Measurements from ENCODE around the gene GRM7. TPM values are rescaled to one million over a fixed set of nuclear protein-coding genes. Genes with fewer than 3 reads are reported as not detected.

Gene GRM7
- total RNA-seq, 2 donors from 2014 or later, result 0.68 to 3.9 TPM

- ATAC-seq (ENCODE audit: insufficient number of reproducible peaks, low FRiP score, low read depth) (no peak), DNase-seq (ENCODE audit: low spot score) (no peak)
- Histone ChIP-seq H3K4me1 (ENCODE audit: control insufficient read depth in 1 of 2, low read depth in 2 of 2) (no peaks in the 10 kb centered on the region), H3K36me3 (no peaks in the 10 kb centered on the region), H3K9me3 (no peaks in the 10 kb centered on the region), H3K27me3 (replicated peaks; ENCODE audit: insufficient read depth) (no peaks in the 10 kb centered on the region), H3K27ac (no peak overlapping the region), H3K4me3 (no peak overlapping the region)
- TF ChIP-seq, protein P1, sequence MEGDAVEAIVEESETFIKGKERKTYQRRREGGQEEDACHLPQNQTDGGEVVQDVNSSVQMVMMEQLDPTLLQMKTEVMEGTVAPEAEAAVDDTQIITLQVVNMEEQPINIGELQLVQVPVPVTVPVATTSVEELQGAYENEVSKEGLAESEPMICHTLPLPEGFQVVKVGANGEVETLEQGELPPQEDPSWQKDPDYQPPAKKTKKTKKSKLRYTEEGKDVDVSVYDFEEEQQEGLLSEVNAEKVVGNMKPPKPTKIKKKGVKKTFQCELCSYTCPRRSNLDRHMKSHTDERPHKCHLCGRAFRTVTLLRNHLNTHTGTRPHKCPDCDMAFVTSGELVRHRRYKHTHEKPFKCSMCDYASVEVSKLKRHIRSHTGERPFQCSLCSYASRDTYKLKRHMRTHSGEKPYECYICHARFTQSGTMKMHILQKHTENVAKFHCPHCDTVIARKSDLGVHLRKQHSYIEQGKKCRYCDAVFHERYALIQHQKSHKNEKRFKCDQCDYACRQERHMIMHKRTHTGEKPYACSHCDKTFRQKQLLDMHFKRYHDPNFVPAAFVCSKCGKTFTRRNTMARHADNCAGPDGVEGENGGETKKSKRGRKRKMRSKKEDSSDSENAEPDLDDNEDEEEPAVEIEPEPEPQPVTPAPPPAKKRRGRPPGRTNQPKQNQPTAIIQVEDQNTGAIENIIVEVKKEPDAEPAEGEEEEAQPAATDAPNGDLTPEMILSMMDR (IDR thresholded peaks at IDR 0.05), result no peak
These were observed 346.2 kb downstream of the GRM7 start for GRCh38 chr3:7207125-7207524.

GRCh38 chr3:7207928-7208327, 347.0 kb downstream of the GRM7 start:
- Histone ChIP-seq H3K4me3 (no peak overlapping the region), H3K9me3 (no peaks in the 10 kb centered on the region), H3K36me3 (no peaks in the 10 kb centered on the region), H3K4me1 (ENCODE audit: control insufficient read depth in 1 of 2, low read depth in 2 of 2) (no peaks in the 10 kb centered on the region), H3K27me3 (replicated peaks; ENCODE audit: insufficient read depth) (no peaks in the 10 kb centered on the region), H3K27ac (no peak overlapping the region)
- no peak for DNase-seq (ENCODE audit: low spot score)
- ATAC-seq (ENCODE audit: insufficient number of reproducible peaks, low FRiP score, low read depth), result no peak
- TF ChIP-seq, protein P1 (IDR thresholded peaks at IDR 0.05), result no peak

DNA sequence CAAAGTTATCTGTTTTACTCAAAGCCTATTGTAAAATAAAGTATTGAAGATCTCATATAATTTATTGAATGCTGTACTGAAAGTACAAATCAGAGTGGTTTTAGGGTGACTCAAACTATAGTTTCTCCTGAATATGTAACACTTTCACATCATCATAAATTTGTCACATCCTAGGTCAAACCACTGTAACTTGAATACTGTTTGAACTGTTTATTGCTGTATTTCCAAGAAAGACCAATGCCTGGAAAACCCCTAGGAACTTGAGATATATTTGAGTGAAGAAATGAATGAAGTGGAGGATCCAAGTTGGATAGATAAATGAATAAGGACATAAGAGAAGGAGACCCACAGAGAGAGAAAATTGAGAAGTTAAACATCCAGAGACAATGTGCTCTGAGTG, 348.2 kb downstream of the GRM7 start:
- no peaks in the 10 kb centered on the region for H3K27me3 ChIP-seq (replicated peaks; ENCODE audit: insufficient read depth)
- H3K36me3 ChIP-seq, result no peaks in the 10 kb centered on the region
- no peak overlapping the region for H3K4me3 ChIP-seq
- DNase-seq (ENCODE audit: low spot score) (no peak), ATAC-seq (ENCODE audit: insufficient number of reproducible peaks, low FRiP score, low read depth) (no peak)
- no peaks in the 10 kb centered on the region for H3K9me3 ChIP-seq
- TF ChIP-seq, protein P1 (IDR thresholded peaks at IDR 0.05), result no peak
- no peaks in the 10 kb centered on the region for H3K4me1 ChIP-seq (ENCODE audit: control insufficient read depth in 1 of 2, low read depth in 2 of 2)
- H3K27ac ChIP-seq, result no peak overlapping the region

GRCh38 chr3:7211740-7212139, 350.8 kb downstream of the GRM7 start:
- no peak overlapping the region for H3K27ac ChIP-seq
- H3K9me3 ChIP-seq, result no peaks in the 10 kb centered on the region
- ATAC-seq (ENCODE audit: insufficient number of reproducible peaks, low FRiP score, low read depth) (no peak), DNase-seq (ENCODE audit: low spot score) (no peak)
- TF ChIP-seq, protein P1 (IDR thresholded peaks at IDR 0.05), result no peak
- H3K36me3 ChIP-seq, result no peaks in the 10 kb centered on the region
- no peak overlapping the region for H3K4me3 ChIP-seq
- no peaks in the 10 kb centered on the region for H3K27me3 ChIP-seq (replicated peaks; ENCODE audit: insufficient read depth)
- H3K4me1 ChIP-seq (ENCODE audit: control insufficient read depth in 1 of 2, low read depth in 2 of 2), result no peaks in the 10 kb centered on the region

GRCh38 chr3:7215706-7216105, 354.8 kb downstream of the GRM7 start:
- Histone ChIP-seq H3K27me3 (replicated peaks; ENCODE audit: insufficient read depth) (no peaks in the 10 kb centered on the region), H3K36me3 (no peaks in the 10 kb centered on the region), H3K4me1 (ENCODE audit: control insufficient read depth in 1 of 2, low read depth in 2 of 2) (no peaks in the 10 kb centered on the region), H3K9me3 (no peaks in the 10 kb centered on the region), H3K27ac (no peak overlapping the region), H3K4me3 (no peak overlapping the region)
- TF ChIP-seq, protein P1 (IDR thresholded peaks at IDR 0.05), result no peak
- no peak for DNase-seq (ENCODE audit: low spot score)
- no peak for ATAC-seq (ENCODE audit: insufficient number of reproducible peaks, low FRiP score, low read depth)

All from thoracic aorta (tissue), 2 donors.